Activated CD8-positive, alpha-beta memory T cell treated with anti-CD3 and anti-CD28 coated beads, Interleukin-2, amount 10 ng/mL, durations not matched to agents 7 days and 5 days (primary cell): ENCODE data around the gene ZNF224. TPM values are rescaled to one million over a fixed set of nuclear protein-coding genes. Genes with fewer than 3 reads are reported as not detected.
"Not testable (repeated sequence)": the region's sequence is repeated elsewhere in the genome, so short reads cannot be mapped to it uniquely, and the experiment has no call there.

ENCODE experiments used
- ATAC-seq: fragments of 150-1000 bp; cut with Tn5 transposase; one replicate; pipeline ENCODE4 v1.10.0; 2021; ENCODE audit warnings: moderate library complexity
- CTCF ChIA-PET: fragments of 350-600 bp; sonication (Branson Sonifier 250); formaldehyde crosslinking; loops from one replicate; lab custom pipeline; 2021; ENCODE audit warnings: antibody characterized with exemption; lab: Charles Lee
- DNase-seq: peaks from one replicate; pipeline ENCODE4 v3.0.0-alpha.2; 2020
- H3K27ac Mint-ChIP-seq: one replicate; pipeline ENCODE4 v1.8.0; 2021; ENCODE audit warnings: mild to moderate bottlenecking, mixed read lengths
- H3K27me3 Mint-ChIP-seq: one replicate; pipeline ENCODE4 v1.8.0; 2021; ENCODE audit warnings: mixed read lengths
- H3K36me3 Mint-ChIP-seq: one replicate; pipeline ENCODE4 v1.8.0; 2021; ENCODE audit warnings: mild to moderate bottlenecking, mixed read lengths
- H3K4me1 Mint-ChIP-seq: one replicate; pipeline ENCODE4 v1.8.0; 2021; ENCODE audit warnings: mixed read lengths
- H3K4me3 Mint-ChIP-seq: one replicate; pipeline ENCODE4 v1.8.0; 2021; ENCODE audit warnings: mild to moderate bottlenecking, moderate library complexity, mixed read lengths
- H3K9me3 Mint-ChIP-seq: one replicate; pipeline ENCODE4 v1.8.0; 2022; ENCODE audit warnings: low read depth, mixed read lengths
- total RNA-seq, 2 experiments: library from RNA; stranded (reverse); gene quantifications; one replicate each; pipeline ENCODE4 v1.2.3, GENCODE V29; 2021

ZNF224 gene
- total RNA-seq, 2 experiments from 2014 or later, result 28.7 to 32.6 TPM

DNA sequence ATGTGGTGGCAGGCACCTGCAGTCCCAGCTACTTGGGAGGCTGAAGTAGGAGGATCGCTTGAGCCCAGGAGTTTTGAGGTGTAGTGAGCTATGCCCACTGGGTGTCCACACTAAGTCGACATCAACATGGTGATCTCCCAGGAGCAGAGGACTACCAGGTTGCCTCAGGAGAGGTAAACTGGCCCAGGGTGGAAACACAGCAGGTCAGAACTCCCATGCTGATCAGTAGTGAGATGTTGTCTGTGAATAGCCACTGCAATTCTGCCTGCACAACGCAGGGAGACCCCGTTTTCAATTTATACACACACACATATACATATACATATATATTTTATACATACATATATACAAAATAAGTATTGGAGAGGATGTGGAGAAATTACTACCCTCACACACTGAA, 2.1 kb upstream of the ZNF224 start:
- CTCF ChIA-PET, result no interaction called here
- H3K27me3 Mint-ChIP-seq, result no peaks in the 10 kb centered on the region
- ATAC-seq (no peak), DNase-seq (no peak)
- H3K36me3 Mint-ChIP-seq, result peaks cover 15% of the 10 kb centered on the region
- no peak overlapping the region for H3K27ac Mint-ChIP-seq
- H3K4me1 Mint-ChIP-seq, result peaks cover 9% of the 10 kb centered on the region
- H3K9me3 Mint-ChIP-seq, result peaks cover 6% of the 10 kb centered on the region
- no peak overlapping the region for H3K4me3 Mint-ChIP-seq

DNA sequence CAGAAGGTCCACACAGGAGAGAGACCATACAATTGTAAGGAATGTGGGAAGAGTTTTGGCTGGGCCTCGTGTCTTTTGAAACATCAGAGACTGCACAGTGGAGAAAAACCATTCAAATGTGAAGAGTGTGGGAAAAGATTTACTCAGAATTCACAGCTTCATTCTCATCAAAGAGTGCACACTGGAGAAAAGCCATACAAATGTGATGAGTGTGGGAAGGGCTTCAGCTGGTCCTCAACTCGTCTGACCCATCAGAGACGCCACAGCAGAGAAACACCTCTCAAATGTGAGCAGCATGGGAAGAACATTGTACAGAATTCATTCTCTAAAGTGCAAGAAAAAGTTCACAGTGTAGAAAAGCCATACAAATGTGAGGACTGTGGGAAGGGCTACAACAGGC, 13.6 kb downstream of the ZNF224 start:
- H3K36me3 Mint-ChIP-seq, result peaks cover 70% of the 10 kb centered on the region
- H3K9me3 Mint-ChIP-seq, result peaks cover 48% of the 10 kb centered on the region
- no peaks in the 10 kb centered on the region for H3K27me3 Mint-ChIP-seq
- H3K27ac Mint-ChIP-seq, result no peak overlapping the region
- peaks cover 7% of the 10 kb centered on the region for H3K4me1 Mint-ChIP-seq
- CTCF ChIA-PET, result no interaction called here
- no peak overlapping the region for H3K4me3 Mint-ChIP-seq
- DNase-seq, result no peak
- ATAC-seq, result no peak

GRCh38 chr19:44109458-44109857, 15.3 kb downstream of the ZNF224 start:
- H3K9me3 Mint-ChIP-seq, result peaks cover 39% of the 10 kb centered on the region
- no peak overlapping the region for H3K4me3 Mint-ChIP-seq
- ATAC-seq, result no peak
- peaks cover 58% of the 10 kb centered on the region for H3K36me3 Mint-ChIP-seq
- CTCF ChIA-PET, result no interaction called here
- H3K27me3 Mint-ChIP-seq, result no peaks in the 10 kb centered on the region
- peaks cover 15% of the 10 kb centered on the region for H3K4me1 Mint-ChIP-seq
- H3K27ac Mint-ChIP-seq, result no peak overlapping the region
- DNase-seq, result no peak

DNA sequence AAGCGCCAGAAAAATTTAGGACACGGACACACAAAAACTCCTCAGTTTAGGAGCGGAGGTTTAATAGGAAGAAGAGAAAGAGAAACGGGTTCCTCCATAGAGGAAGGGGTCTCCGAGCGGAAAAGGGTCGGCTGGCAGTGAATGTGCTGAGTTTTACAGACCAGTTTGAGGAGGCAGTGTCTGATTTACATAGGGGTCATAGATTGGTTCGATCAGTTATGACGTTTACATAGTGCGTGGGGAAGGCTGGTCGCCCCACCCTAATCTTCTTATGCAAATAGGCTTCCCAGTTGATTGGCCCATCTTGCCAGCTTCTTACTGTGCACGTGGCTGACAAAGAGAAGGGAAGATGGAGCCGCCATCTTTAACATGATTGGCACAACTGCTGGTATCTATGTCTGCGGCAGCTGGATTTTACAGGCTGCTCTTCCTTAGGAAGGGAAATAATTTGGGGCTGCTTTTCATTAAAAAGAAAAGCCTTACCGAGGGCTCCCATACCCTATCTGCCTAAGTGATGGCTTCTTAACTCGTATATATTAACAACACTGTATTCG, 17.8 kb downstream of the ZNF224 start:
- Mint-ChIP-seq H3K4me1 (peaks cover 19% of the 10 kb centered on the region), H3K4me3 (peak overlapping the region; percentile 23), H3K36me3 (peaks cover 51% of the 10 kb centered on the region), H3K27ac (no peak overlapping the region), H3K27me3 (no peaks in the 10 kb centered on the region), H3K9me3 (peaks cover 27% of the 10 kb centered on the region)
- ATAC-seq (no peak), DNase-seq (no peak)
- CTCF ChIA-PET, result interaction anchor here (1.2 to 1.3 kb wide), 2 partner anchors 16 to 95 kb away, joined by 3 to 4 read pairs; no protein-coding TSS in a partner anchor

- peaks cover 19% of the 10 kb centered on the region for H3K9me3 Mint-ChIP-seq
These were observed 18.6 kb downstream of the ZNF224 start for GRCh38 chr19:44112802-44113137.

GRCh38 chr19:44113138-44113783, 19.1 kb downstream of the ZNF224 start, which contains the start of gene ZNF225:
Gene ZNF225 (plus strand): TSS chr19:44113399. CDS start chr19:44115828, 2,429 bp downstream.
- peak within 1 kb of the TSS; percentile 93 for H3K27ac Mint-ChIP-seq
- no peaks in the 10 kb centered on the region for H3K27me3 Mint-ChIP-seq
- CTCF ChIA-PET, result interaction anchor here (1.2 kb wide), 1 partner anchor 94 kb away, joined by 3 read pairs; no protein-coding TSS in a partner anchor
- peaks cover 15% of the 10 kb centered on the region for H3K9me3 Mint-ChIP-seq
- peak; percentile 94 for DNase-seq
- peaks cover 19% of the 10 kb centered on the region for H3K4me1 Mint-ChIP-seq
- H3K4me3 Mint-ChIP-seq, result peak within 1 kb of the TSS; percentile 100
- H3K36me3 Mint-ChIP-seq, result peaks cover 46% of the 10 kb centered on the region
- peak; percentile 93 for ATAC-seq

More at GRCh38 chr19:44112802-44113137, 18.6 kb downstream of the ZNF224 start:
- ATAC-seq (no peak), DNase-seq (no peak)
- CTCF ChIA-PET, result interaction anchor here (1.2 to 1.3 kb wide), 2 partner anchors 17 to 94 kb away, joined by 3 to 4 read pairs; no protein-coding TSS in a partner anchor
- Mint-ChIP-seq H3K27me3 (no peaks in the 10 kb centered on the region), H3K27ac (peak overlapping the region; percentile 93), H3K4me3 (peak overlapping the region; percentile 100), H3K4me1 (peaks cover 19% of the 10 kb centered on the region), H3K36me3 (peaks cover 48% of the 10 kb centered on the region)

- DNase-seq (no peak), ATAC-seq (no peak)
- Mint-ChIP-seq H3K27ac (peak overlapping the region; percentile 93), H3K4me3 (peak overlapping the region; percentile 100), H3K27me3 (no peaks in the 10 kb centered on the region), H3K36me3 (peaks cover 48% of the 10 kb centered on the region), H3K4me1 (peaks cover 19% of the 10 kb centered on the region), H3K9me3 (peaks cover 13% of the 10 kb centered on the region)
- CTCF ChIA-PET, result no interaction called here
These were observed 19.7 kb downstream of the ZNF224 start for GRCh38 chr19:44113784-44114390.

DNA sequence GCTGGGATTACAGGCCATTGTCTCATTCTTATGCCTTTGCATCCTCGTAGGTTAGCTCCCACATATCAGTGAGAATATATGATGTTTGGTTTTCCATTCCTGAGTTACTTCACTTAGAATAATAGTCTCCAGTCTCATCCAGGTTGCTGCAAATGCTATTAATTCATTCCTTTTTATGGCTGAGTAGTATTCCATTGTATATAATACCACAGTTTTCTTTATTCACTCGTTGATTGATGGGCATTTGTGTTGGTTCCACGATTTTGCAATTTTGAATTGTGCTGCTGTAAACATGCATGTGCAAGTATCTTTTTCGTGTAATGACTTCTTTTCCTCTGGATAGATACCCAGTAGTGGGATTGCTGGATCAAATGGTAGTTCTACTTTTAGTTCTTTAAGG, 27.0 kb downstream of the ZNF224 start:
- H3K36me3 Mint-ChIP-seq, result peaks cover 86% of the 10 kb centered on the region
- ATAC-seq, H3K27ac Mint-ChIP-seq, H3K27me3 Mint-ChIP-seq, CTCF ChIA-PET, H3K4me1 Mint-ChIP-seq, DNase-seq, H3K4me3 Mint-ChIP-seq: not testable (repeated sequence)
- peaks cover 33% of the 10 kb centered on the region for H3K9me3 Mint-ChIP-seq

- Mint-ChIP-seq H3K4me3 (no peak overlapping the region), H3K4me1 (no peaks in the 10 kb centered on the region), H3K9me3 (peaks cover 34% of the 10 kb centered on the region), H3K27ac (no peak overlapping the region), H3K36me3 (peaks cover 39% of the 10 kb centered on the region), H3K27me3 (no peaks in the 10 kb centered on the region)
- CTCF ChIA-PET, result no interaction called here
- DNase-seq, result no peak
- ATAC-seq, result no peak
These were observed 37.8 kb downstream of the ZNF224 start for GRCh38 chr19:44131955-44132354.

DNA sequence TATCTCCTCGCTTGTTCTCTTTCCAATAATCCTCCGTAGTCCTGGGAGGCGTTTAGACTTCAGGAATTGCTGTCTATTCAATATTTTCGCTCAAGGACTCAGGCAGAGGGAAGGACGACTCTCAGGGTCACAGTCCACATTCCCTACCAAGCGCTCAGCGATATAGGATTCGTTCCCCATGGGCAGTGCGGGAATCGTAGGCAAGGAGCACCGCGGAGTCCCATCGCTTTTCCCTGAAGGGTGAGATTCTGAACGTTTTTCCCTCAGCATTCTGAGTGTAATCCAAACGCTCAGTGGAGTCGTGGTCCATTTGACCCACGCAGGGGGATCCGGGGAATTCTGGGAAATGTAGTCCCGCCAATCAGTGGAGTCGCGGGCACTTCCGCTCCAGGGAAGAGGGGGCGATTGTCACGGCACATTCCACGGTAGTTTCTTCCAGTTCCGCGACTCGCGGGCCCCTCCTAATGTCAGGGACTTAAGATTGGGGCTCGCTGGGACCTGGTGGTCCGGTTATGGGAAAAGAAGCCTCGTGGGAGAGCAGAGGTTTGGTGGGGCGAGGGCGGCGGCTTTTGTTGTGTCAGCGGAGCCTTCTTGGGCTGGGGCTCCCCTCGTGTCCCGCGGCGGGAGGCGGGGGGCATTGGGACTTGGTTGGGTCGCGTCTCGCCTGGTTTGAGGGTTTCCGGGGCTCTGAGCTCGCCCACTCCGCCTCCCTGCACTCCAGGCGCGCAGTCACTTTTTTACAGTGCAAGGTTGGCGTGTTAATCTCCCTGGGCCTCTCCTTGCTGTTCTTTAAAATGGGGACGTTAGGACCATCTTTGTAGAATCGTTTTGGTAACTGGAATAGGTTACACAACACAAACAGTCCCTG, 47.3 kb downstream of the ZNF224 start, which contains the start of gene ZNF234:
Gene ZNF234, plus strand, starts transcription at position 364 of the 868 bp plus-strand sequence. CDS start 3,079 bp downstream, outside the sequence.
- peaks cover 18% of the 10 kb centered on the region for H3K4me1 Mint-ChIP-seq
- ATAC-seq, result peak; percentile 88

GRCh38 chr19:44142059-44142433, 47.9 kb downstream of the ZNF224 start:
- ATAC-seq, result peak; percentile 16
- DNase-seq, result no peak
- H3K4me1 Mint-ChIP-seq, result peaks cover 18% of the 10 kb centered on the region
- peaks cover 7% of the 10 kb centered on the region for H3K9me3 Mint-ChIP-seq
- H3K4me3 Mint-ChIP-seq, result peak overlapping the region; percentile 88
- peak overlapping the region; percentile 85 for H3K27ac Mint-ChIP-seq
- CTCF ChIA-PET, result interaction anchor here (0.9 to 1.0 kb wide), 2 partner anchors 8 to 47 kb away, joined by 3 read pairs; no protein-coding TSS in a partner anchor
- H3K36me3 Mint-ChIP-seq, result peaks cover 37% of the 10 kb centered on the region
- H3K27me3 Mint-ChIP-seq, result no peaks in the 10 kb centered on the region

More for the DNA sequence above, 47.3 kb downstream of the ZNF224 start, which contains the start of gene ZNF234:
- Mint-ChIP-seq H3K4me3 (peak within 1 kb of the TSS; percentile 88), H3K9me3 (peaks cover 10% of the 10 kb centered on the region), H3K36me3 (peaks cover 35% of the 10 kb centered on the region), H3K27me3 (no peaks in the 10 kb centered on the region), H3K27ac (peak within 1 kb of the TSS; percentile 85)
- CTCF ChIA-PET, result interaction anchor here (0.9 to 1.0 kb wide), 2 partner anchors 9 to 46 kb away, joined by 3 read pairs; no protein-coding TSS in a partner anchor
- DNase-seq, result peak; percentile 75

GRCh38 chr19:44149776-44150175, 55.6 kb downstream of the ZNF224 start:
- CTCF ChIA-PET, result interaction anchor here (0.9 kb wide), 1 partner anchor 8 kb away, joined by 3 read pairs; no protein-coding TSS in a partner anchor
- Mint-ChIP-seq H3K27ac (no peak overlapping the region), H3K36me3 (peaks cover 84% of the 10 kb centered on the region), H3K4me1 (no peaks in the 10 kb centered on the region), H3K9me3 (peaks cover 21% of the 10 kb centered on the region), H3K4me3 (no peak overlapping the region), H3K27me3 (no peaks in the 10 kb centered on the region)
- DNase-seq, result no peak
- no peak for ATAC-seq
